Esophagus muscularis mucosa (tissue), 4 donors: Measurements from ENCODE around the gene CPNE1. TPM values are rescaled to one million over a fixed set of nuclear protein-coding genes. Genes with fewer than 3 reads are reported as not detected.

ENCODE experiments used
- DNase-seq: peaks from one replicate; pipeline ENCODE4 v3.0.0-alpha.2; 2017; ENCODE audit errors: extremely low spot score
- H3K27ac ChIP-seq, 4 donors: fragments of 200-600 bp; sonication (generic); replicated peaks in 1 of 4; 1 replicate in 3 of 4; 2 replicates in 1 of 4; pipeline ENCODE4 v1.5.1; 2016 to 2019; ENCODE audit warnings: mild to moderate bottlenecking in 1 of 4
- H3K27me3 ChIP-seq, 4 donors: fragments of 200-600 bp; sonication (generic); one replicate each; pipeline versions ENCODE4 v1.5.1 to v1.6.0; 2016 to 2019
- H3K36me3 ChIP-seq, 4 donors: fragments of 200-600 bp; sonication (generic); one replicate each; pipeline ENCODE4 v1.5.1; 2016 to 2019
- H3K4me1 ChIP-seq, 4 donors: fragments of 200-600 bp; sonication (generic); one replicate each; pipeline ENCODE4 v1.5.1; 2016 to 2019
- H3K4me3 ChIP-seq, 4 donors: fragments of 200-600 bp; sonication (generic); 1 replicate in 2 of 4; 2 replicates in 2 of 4; pipeline ENCODE4 v1.5.1; 2016 to 2019; ENCODE audit warnings: mild to moderate bottlenecking in 4 of 4, moderate library complexity in 1 of 4
- H3K9me3 ChIP-seq, 4 donors: fragments of 200-600 bp; sonication (generic); 1 replicate in 3 of 4; 2 replicates in 1 of 4; pipeline ENCODE4 v1.5.1; 2016 to 2019
- EP300 ChIP-seq: sonication (generic); formaldehyde crosslinking; IDR thresholded peaks from one replicate; pipeline ENCODE4 v1.6.1; 2017; ENCODE audit warnings: antibody characterized with exemption
- POLR2A ChIP-seq: fragments of 450-650 bp; IDR thresholded peaks from one replicate; pipeline ENCODE4 v1.6.1; 2017; ENCODE audit warnings: antibody characterized with exemption, moderate library complexity, mild to moderate bottlenecking, low read depth
- POLR2AphosphoS5 ChIP-seq, 2 donors: sonication (generic); formaldehyde crosslinking; IDR thresholded peaks; one replicate each; pipeline ENCODE4 v1.6.1; 2017; ENCODE audit warnings: antibody characterized with exemption in 2 of 2
- WGBS: methylation state at CpG from one replicate; pipeline ENCODE4 v1.1.5; 2018; 5-methylcytosine and 5-hydroxymethylcytosine counted together
- intact Hi-C: fragments of 100-400 bp; cut with DNase I; formaldehyde crosslinking; loops from one replicate; pipeline ENCODE4 v1.15.1; 2023
- total RNA-seq, 4 donors: library from RNA; depleted of rRNA; stranded (reverse); fragments of >200 nt; gene quantifications; one replicate each; pipeline versions ENCODE4 v1.1.0 to v1.2.1, GENCODE V29; 2016
- TF ChIP-seq, protein P1 (sequence below), 3 experiments: fragments of 200-600 bp in 2 of 3; fragments of 450-650 bp in 1 of 3; sonication (generic) in 2 of 3; IDR thresholded peaks; one replicate each; pipeline ENCODE4 v1.5.1; 2017 to 2019; ENCODE audit warnings: antibody characterized with exemption in 3 of 3, mild to moderate bottlenecking in 2 of 3, moderate library complexity in 1 of 3

The CPNE1 gene
- total RNA-seq, 4 donors from 2014 or later = 23.0 to 148 (median 99.9) TPM

DNA sequence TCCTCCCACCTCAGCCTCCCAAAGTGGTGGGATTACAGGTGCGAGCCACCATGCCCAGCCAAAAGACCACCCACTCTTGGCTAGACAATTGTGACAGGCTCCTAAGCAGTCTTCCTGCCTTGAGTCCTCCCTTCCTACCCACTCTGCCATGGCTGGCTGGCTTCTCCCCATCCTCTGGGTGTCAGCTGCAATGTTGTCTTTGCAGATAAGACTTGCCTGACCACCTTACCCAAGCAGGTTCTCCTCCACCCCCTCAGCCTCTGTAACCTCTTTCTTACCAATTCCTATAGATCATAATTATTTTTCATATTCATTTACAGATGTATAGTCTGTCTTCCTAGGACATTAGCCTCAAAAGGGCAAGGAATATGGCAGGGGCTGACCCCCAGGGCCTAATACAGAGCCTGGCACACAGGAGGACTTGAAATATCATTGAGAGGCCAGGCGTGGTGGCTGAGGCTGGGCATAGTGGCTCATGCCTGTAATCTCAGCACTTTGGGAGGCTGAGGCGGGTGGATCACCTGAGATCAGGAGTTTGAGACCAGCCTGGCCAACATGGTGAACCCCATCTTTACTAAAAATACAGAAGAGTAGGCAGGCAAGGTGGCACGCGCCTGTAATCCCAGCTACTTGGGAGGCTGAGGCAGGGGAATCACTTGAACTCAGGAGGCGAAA is 77.8 kb downstream of the CPNE1 start:
- TF ChIP-seq, protein P1, sequence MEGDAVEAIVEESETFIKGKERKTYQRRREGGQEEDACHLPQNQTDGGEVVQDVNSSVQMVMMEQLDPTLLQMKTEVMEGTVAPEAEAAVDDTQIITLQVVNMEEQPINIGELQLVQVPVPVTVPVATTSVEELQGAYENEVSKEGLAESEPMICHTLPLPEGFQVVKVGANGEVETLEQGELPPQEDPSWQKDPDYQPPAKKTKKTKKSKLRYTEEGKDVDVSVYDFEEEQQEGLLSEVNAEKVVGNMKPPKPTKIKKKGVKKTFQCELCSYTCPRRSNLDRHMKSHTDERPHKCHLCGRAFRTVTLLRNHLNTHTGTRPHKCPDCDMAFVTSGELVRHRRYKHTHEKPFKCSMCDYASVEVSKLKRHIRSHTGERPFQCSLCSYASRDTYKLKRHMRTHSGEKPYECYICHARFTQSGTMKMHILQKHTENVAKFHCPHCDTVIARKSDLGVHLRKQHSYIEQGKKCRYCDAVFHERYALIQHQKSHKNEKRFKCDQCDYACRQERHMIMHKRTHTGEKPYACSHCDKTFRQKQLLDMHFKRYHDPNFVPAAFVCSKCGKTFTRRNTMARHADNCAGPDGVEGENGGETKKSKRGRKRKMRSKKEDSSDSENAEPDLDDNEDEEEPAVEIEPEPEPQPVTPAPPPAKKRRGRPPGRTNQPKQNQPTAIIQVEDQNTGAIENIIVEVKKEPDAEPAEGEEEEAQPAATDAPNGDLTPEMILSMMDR (IDR thresholded peaks at IDR 0.05) = no peak
- no peak for TF ChIP-seq EP300
- Histone ChIP-seq H3K4me3 (no peak overlapping the region), H3K4me1 (no peaks in the 10 kb centered on the region), H3K36me3 (no peaks in the 10 kb centered on the region), H3K27me3 (no peaks in the 10 kb centered on the region), H3K27ac (no peak overlapping the region), H3K9me3 (peaks cover 0 to 5% (median 0%) of the 10 kb centered on the region in 4 donors)
- no peak for DNase-seq
- 96% methylated on average over 6 of the region's 6 CpGs for WGBS
- intact Hi-C loops = no loop called here

DNA sequence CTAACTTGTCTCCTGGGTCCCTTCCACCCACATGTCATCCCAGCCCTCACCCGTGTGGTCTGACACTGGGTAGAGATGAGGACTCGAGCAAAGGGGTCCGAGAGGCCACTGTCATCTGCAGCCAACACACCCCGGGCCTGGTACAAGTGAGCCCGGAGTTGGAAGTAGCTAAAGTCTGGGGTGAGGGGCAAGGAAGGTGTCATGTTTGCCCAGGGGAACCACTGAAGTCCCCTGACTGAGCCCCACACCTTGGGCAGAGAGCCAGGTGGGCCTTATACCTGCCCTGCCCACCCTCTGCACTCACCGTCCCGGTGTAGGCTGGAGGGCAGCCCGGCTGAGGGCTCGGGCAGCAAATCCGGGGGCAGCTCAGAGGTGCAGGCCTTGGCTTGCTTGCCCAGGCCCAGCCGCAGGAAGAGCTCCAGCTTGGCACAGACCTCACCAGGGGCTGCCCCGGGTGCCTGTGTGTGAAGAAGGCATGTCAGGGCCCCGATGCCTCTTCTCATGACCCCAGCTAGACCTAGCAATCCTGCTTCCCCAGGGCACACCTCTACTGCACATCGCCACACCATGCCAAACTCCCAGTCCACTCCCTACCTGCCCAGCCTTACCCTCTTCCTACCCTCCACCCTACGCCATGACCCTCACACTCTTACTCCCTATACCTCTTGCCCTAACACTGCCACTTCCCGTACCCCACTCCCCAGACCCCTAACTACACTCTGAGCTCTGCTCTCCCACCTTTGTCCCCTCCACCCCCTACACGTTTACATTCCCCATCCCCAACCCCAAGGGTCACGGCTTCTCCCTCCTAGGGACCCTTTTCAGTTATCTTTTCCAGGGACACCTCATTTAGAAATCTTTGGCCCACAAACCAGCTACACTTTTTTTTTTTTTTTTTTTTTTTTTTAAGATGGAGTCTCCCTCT is 80.8 kb downstream of the CPNE1 start:
- no peaks in the 10 kb centered on the region for H3K4me1 ChIP-seq
- WGBS = 92% methylated on average over 17 of the region's 18 CpGs
- H3K4me3 ChIP-seq = no peak overlapping the region
- H3K36me3 ChIP-seq = no peaks in the 10 kb centered on the region
- DNase-seq = no peak
- H3K27me3 ChIP-seq = no peaks in the 10 kb centered on the region
- TF ChIP-seq POLR2A = no peak
- no peak for TF ChIP-seq EP300
- TF ChIP-seq, protein P1 (IDR thresholded peaks at IDR 0.05) = no peak
- TF ChIP-seq POLR2AphosphoS5 (IDR thresholded peaks at IDR 0.05) = no peak
- H3K9me3 ChIP-seq = peaks cover 0 to 9% (median 0%) of the 10 kb centered on the region in 4 donors
- no peak overlapping the region for H3K27ac ChIP-seq
- intact Hi-C loops = no loop called here

DNA sequence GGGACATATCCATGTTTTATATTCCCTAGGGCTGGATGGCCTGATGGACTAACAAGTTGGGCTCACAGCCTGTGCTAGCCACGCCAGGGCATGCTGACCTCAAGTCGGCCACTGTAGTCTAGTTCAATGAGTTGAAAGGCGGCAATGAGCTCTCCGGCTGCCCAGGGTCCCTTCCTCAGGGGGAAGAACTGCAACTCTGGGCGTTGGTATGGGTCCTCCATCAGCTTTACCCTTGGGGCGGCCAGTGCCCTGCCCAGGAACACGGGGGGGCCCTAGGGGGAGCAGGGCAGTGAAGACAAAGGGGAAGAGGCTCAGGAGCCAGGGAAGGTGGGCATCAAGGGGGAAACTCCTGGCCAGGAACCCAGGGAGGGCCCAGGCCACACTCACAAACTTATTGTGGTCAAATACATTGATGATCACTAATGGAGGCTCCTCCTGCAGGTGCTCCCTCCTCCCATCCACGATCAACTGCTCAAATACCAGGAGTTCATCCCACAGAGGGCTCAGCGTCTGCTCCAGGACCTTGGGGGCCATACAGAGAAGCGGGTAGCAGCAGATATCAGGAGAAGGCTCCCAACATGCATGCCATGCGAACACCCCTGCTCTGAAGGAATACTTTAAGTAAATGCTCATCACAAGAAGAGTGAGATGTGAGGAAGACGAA is 81.8 kb downstream of the CPNE1 start:
- intact Hi-C loops = no loop called here
- 91% methylated on average over 7 of the region's 12 CpGs for WGBS
- no peak overlapping the region for H3K27ac ChIP-seq
- H3K4me3 ChIP-seq = no peak overlapping the region
- no peaks in the 10 kb centered on the region for H3K36me3 ChIP-seq
- no peak for DNase-seq
- peaks cover 0 to 9% (median 0%) of the 10 kb centered on the region in 4 donors for H3K9me3 ChIP-seq
- TF ChIP-seq EP300 (no peak), POLR2AphosphoS5 (IDR thresholded peaks at IDR 0.05) (no peak), POLR2A (no peak)
- TF ChIP-seq, protein P1 (IDR thresholded peaks at IDR 0.05) = no peak
- H3K27me3 ChIP-seq = no peaks in the 10 kb centered on the region
- H3K4me1 ChIP-seq = no peaks in the 10 kb centered on the region

DNA sequence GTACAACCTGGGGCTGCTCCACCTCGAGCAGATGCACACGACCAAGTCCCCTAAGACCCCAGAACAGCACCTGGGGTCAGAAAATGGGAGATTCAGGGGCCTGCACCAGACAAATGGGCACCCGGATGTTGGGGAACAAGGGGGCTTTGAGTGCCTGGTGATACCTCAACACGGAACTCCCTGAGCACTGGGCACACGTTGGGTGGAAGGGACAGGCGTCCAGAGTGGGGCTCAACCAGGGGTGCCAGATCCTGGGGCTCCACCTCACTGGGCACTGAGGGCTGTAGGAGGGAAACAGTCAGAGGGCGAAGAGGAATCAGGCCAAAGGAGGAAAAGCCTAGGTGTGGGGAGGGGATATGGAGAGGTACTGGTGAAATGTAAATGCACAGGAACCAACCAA is 82.6 kb downstream of the CPNE1 start:
- TF ChIP-seq POLR2A (no peak), POLR2AphosphoS5 (IDR thresholded peaks at IDR 0.05) (no peak)
- TF ChIP-seq, protein P1 (IDR thresholded peaks at IDR 0.05) = no peak
- Histone ChIP-seq H3K9me3 (peaks cover 0 to 9% (median 0%) of the 10 kb centered on the region in 4 donors), H3K27me3 (no peaks in the 10 kb centered on the region), H3K36me3 (no peaks in the 10 kb centered on the region), H3K27ac (no peak overlapping the region), H3K4me1 (no peaks in the 10 kb centered on the region), H3K4me3 (no peak overlapping the region)
- intact Hi-C loops = no loop called here
- 92% methylated on average over 6 of the region's 7 CpGs for WGBS
- DNase-seq = no peak
